ENCODE results near the gene RBMS3. TPM values are rescaled to one million over a fixed set of nuclear protein-coding genes. Genes with fewer than 3 reads are reported as not detected.

Gene RBMS3
- total RNA-seq, 4 donors from 2014 or later, result 3.8 to 18.7 (median 14.6) TPM

GRCh38 chr3:29761517-29761916 lies 480.6 kb downstream of the RBMS3 start:
- WGBS, 2 donors (ENCODE audit: low coverage in 1 of 2), result 91 to 92% methylated on average over 2 of the region's 2 CpGs
- peaks cover 0 to 38% (median 4%) of the 10 kb centered on the region in 4 donors for H3K4me1 ChIP-seq
- intact Hi-C loops (cut with DNase I; ENCODE audit: low total_unique reads) (no loop called here), in situ Hi-C loops (cut with MboI; ENCODE audit: low pct_ligation_motif_present in 1 of 4, low pct_unique_long_range_greater_than_20kb in 1 of 4, low sequenced_read_pairs in 3 of 4) (loop anchor here in 1 of 4 donors (25.0 kb wide), 1 partner anchor 474 kb away; the partner anchor contains the start of gene RBMS3)
- no peak overlapping the region for H3K4me3 ChIP-seq
- H3K36me3 ChIP-seq, result no peaks in the 10 kb centered on the region
- H3K9me3 ChIP-seq, result no peaks in the 10 kb centered on the region
- no peak for TF ChIP-seq EP300 (IDR thresholded peaks at IDR 0.05; ENCODE audit: low read depth)
- no peak for TF ChIP-seq POLR2A (IDR thresholded peaks at IDR 0.05)
- TF ChIP-seq POLR2AphosphoS5 (IDR thresholded peaks at IDR 0.05), result no peak
- no peak for TF ChIP-seq CTCF (IDR thresholded peaks at IDR 0.05)
- no peak overlapping the region for H3K27ac ChIP-seq
- no peaks in the 10 kb centered on the region for H3K27me3 ChIP-seq
- no peak for DNase-seq

GRCh38 chr3:29763115-29763514 lies 482.2 kb downstream of the RBMS3 start:
- no peak overlapping the region for H3K4me3 ChIP-seq
- H3K27me3 ChIP-seq, result no peaks in the 10 kb centered on the region
- TF ChIP-seq CTCF (IDR thresholded peaks at IDR 0.05), result no peak
- no peak for TF ChIP-seq POLR2AphosphoS5 (IDR thresholded peaks at IDR 0.05)
- TF ChIP-seq POLR2A (IDR thresholded peaks at IDR 0.05), result no peak
- no peak for TF ChIP-seq EP300 (IDR thresholded peaks at IDR 0.05; ENCODE audit: low read depth)
- WGBS, 2 donors (ENCODE audit: low coverage in 1 of 2), result 78 to 88% methylated on average over 1 of the region's 1 CpG
- in situ Hi-C loops (cut with MboI; ENCODE audit: low pct_ligation_motif_present in 1 of 4, low pct_unique_long_range_greater_than_20kb in 1 of 4, low sequenced_read_pairs in 3 of 4), result loop anchor here in 1 of 4 donors (25.0 kb wide), 1 partner anchor 476 kb away; the partner anchor contains the start of gene RBMS3
- H3K27ac ChIP-seq, result no peak overlapping the region
- no peaks in the 10 kb centered on the region for H3K36me3 ChIP-seq
- DNase-seq, result no peak
- intact Hi-C loops (cut with DNase I; ENCODE audit: low total_unique reads), result no loop called here
- H3K4me1 ChIP-seq, result peaks cover 0 to 28% (median 4%) of the 10 kb centered on the region in 4 donors
- H3K9me3 ChIP-seq, result no peaks in the 10 kb centered on the region

- in situ Hi-C loops (cut with MboI; ENCODE audit: low pct_ligation_motif_present in 1 of 4, low pct_unique_long_range_greater_than_20kb in 1 of 4, low sequenced_read_pairs in 3 of 4), result loop anchor here in 1 of 4 donors (25.0 kb wide), 1 partner anchor 477 kb away; the partner anchor contains the start of gene RBMS3
- Histone ChIP-seq H3K4me1 (peaks cover 0 to 21% (median 4%) of the 10 kb centered on the region in 4 donors), H3K27me3 (no peaks in the 10 kb centered on the region), H3K36me3 (no peaks in the 10 kb centered on the region), H3K9me3 (no peaks in the 10 kb centered on the region), H3K4me3 (no peak overlapping the region), H3K27ac (no peak overlapping the region)
- intact Hi-C loops (cut with DNase I; ENCODE audit: low total_unique reads), result no loop called here
- TF ChIP-seq CTCF (IDR thresholded peaks at IDR 0.05) (no peak), POLR2AphosphoS5 (IDR thresholded peaks at IDR 0.05) (no peak), POLR2A (IDR thresholded peaks at IDR 0.05) (no peak)
- WGBS, 2 donors (ENCODE audit: low coverage in 1 of 2), result 69 to 72% methylated on average over 3 of the region's 3 CpGs
- no peak for DNase-seq
Measured at GRCh38 chr3:29764041-29764440, 483.2 kb downstream of the RBMS3 start.

- TF ChIP-seq EP300 (IDR thresholded peaks at IDR 0.05; ENCODE audit: low read depth) (no peak), POLR2AphosphoS5 (IDR thresholded peaks at IDR 0.05) (no peak), CTCF (IDR thresholded peaks at IDR 0.05) (peak in 4 of 5 experiments; percentile 29 to 48 (median 38)), POLR2A (IDR thresholded peaks at IDR 0.05) (no peak)
- Histone ChIP-seq H3K36me3 (no peaks in the 10 kb centered on the region), H3K27ac (no peak overlapping the region), H3K27me3 (no peaks in the 10 kb centered on the region), H3K9me3 (no peaks in the 10 kb centered on the region), H3K4me1 (peaks cover 0 to 14% (median 0%) of the 10 kb centered on the region in 4 donors), H3K4me3 (no peak overlapping the region)
- in situ Hi-C loops (cut with MboI; ENCODE audit: low pct_ligation_motif_present in 1 of 4, low pct_unique_long_range_greater_than_20kb in 1 of 4, low sequenced_read_pairs in 3 of 4) (loop anchor here in 1 of 4 donors (25.0 kb wide), 1 partner anchor 477 kb away; the partner anchor contains the start of gene RBMS3), intact Hi-C loops (cut with DNase I; ENCODE audit: low total_unique reads) (no loop called here)
- 33 to 42% methylated on average over 2 of the region's 2 CpGs for WGBS, 2 donors (ENCODE audit: low coverage in 1 of 2)
- DNase-seq, result no peak
Measured at GRCh38 chr3:29764603-29765254, 483.9 kb downstream of the RBMS3 start.
